ACC112 (cell line): Measurements from ENCODE around the gene LSAMP.

Experiments
- H2AFZ ChIP-seq: fragments of 200-600 bp; sonication (generic); one replicate; pipeline ENCODE4 v1.6.0; 2017; ENCODE audit warnings: antibody characterized with exemption, low read length; ENCODE audit not compliant: unreplicated experiment
- H3K27ac ChIP-seq: fragments of 200-600 bp; sonication (generic); 2 replicates; pipeline ENCODE4 v1.5.1; 2014; ENCODE audit warnings: low read depth, mild to moderate bottlenecking, antibody characterized with exemption, low read length, moderate library complexity
- H3K27me3 ChIP-seq: fragments of 200-600 bp; sonication (generic); 2 replicates; pipeline ENCODE4 v1.6.1; 2014; ENCODE audit warnings: mild to moderate bottlenecking, antibody characterized with exemption, low read length, moderate library complexity, mixed read lengths; ENCODE audit not compliant: insufficient read depth
- H3K36me3 ChIP-seq: fragments of 200-600 bp; sonication (generic); 2 replicates; pipeline ENCODE4 v1.6.1; 2016; ENCODE audit warnings: mild to moderate bottlenecking, antibody characterized with exemption, low read length, moderate library complexity, mixed read lengths; ENCODE audit not compliant: insufficient read depth
- H3K4me1 ChIP-seq: fragments of 200-600 bp; sonication (generic); one replicate; pipeline ENCODE4 v1.6.1; 2016; ENCODE audit warnings: low read length, mixed read lengths; ENCODE audit not compliant: insufficient read depth, unreplicated experiment, control insufficient read depth
- H3K4me3 ChIP-seq: fragments of 200-600 bp; sonication (generic); 2 replicates; pipeline ENCODE4 v1.5.1; 2014; ENCODE audit warnings: mild to moderate bottlenecking, low read depth, low read length
- H3K79me2 ChIP-seq: fragments of 200-600 bp; sonication (generic); one replicate; pipeline ENCODE4 v1.6.0; 2016; ENCODE audit warnings: low read length; ENCODE audit not compliant: control insufficient read depth, unreplicated experiment, insufficient read depth

Gene LSAMP

GRCh38 chr3:116394365-116394764 lies 50.9 kb downstream of the LSAMP start:
- H2AFZ ChIP-seq: no peak overlapping the region
- no peak overlapping the region for H3K27ac ChIP-seq
- no peak overlapping the region for H3K4me3 ChIP-seq
- H3K4me1 ChIP-seq: no peaks in the 10 kb centered on the region
- H3K27me3 ChIP-seq: no peaks in the 10 kb centered on the region
- H3K79me2 ChIP-seq: no peaks in the 10 kb centered on the region
- H3K36me3 ChIP-seq: no peaks in the 10 kb centered on the region

DNA sequence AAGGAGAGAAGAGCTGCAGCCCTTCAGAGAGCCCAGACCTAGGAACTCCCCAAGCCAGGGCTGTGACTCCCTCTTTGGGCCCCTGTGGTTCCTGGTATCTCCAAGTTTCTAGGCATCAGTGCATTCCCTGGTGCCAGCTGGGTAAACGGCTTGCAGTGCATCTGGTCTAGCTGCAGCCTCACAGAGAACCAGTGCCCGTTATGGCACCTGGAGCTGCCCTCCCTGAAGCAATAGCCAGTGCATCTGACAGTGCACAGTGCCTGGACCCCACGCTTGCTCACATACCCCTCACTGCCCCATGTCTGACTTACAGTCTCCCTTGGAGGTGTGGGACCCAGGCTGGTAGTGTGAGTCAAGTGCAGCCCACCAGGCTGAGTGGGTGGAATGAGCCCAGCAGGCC lies 52.1 kb downstream of the LSAMP start:
- Histone ChIP-seq H3K27ac (no peak overlapping the region), H2AFZ (no peak overlapping the region), H3K27me3 (no peaks in the 10 kb centered on the region), H3K4me1 (no peaks in the 10 kb centered on the region), H3K36me3 (no peaks in the 10 kb centered on the region), H3K79me2 (no peaks in the 10 kb centered on the region), H3K4me3 (no peak overlapping the region)

DNA sequence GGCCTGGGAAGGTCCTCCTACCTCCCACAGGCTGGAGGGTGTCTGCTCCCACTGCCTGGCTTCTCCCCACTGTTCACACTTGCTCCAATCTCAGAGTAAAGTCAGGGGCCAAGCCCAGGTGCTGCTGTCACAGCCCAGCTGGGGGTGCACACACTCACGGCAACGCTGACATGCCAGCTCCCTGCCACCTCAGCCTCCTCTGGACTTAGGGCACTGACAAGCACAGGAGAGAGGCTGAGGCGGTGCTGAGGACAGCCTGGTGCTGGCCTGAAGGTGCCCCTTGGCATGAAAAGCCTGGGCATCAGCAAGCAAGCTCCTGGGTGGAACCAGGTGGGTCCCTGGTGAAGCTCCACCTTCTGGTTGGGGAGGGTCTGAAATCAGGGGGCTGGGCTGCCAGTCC lies 53.0 kb downstream of the LSAMP start:
- Histone ChIP-seq H2AFZ (no peak overlapping the region), H3K79me2 (no peaks in the 10 kb centered on the region), H3K4me3 (no peak overlapping the region), H3K27ac (no peak overlapping the region), H3K4me1 (no peaks in the 10 kb centered on the region), H3K27me3 (no peaks in the 10 kb centered on the region), H3K36me3 (no peaks in the 10 kb centered on the region)

DNA sequence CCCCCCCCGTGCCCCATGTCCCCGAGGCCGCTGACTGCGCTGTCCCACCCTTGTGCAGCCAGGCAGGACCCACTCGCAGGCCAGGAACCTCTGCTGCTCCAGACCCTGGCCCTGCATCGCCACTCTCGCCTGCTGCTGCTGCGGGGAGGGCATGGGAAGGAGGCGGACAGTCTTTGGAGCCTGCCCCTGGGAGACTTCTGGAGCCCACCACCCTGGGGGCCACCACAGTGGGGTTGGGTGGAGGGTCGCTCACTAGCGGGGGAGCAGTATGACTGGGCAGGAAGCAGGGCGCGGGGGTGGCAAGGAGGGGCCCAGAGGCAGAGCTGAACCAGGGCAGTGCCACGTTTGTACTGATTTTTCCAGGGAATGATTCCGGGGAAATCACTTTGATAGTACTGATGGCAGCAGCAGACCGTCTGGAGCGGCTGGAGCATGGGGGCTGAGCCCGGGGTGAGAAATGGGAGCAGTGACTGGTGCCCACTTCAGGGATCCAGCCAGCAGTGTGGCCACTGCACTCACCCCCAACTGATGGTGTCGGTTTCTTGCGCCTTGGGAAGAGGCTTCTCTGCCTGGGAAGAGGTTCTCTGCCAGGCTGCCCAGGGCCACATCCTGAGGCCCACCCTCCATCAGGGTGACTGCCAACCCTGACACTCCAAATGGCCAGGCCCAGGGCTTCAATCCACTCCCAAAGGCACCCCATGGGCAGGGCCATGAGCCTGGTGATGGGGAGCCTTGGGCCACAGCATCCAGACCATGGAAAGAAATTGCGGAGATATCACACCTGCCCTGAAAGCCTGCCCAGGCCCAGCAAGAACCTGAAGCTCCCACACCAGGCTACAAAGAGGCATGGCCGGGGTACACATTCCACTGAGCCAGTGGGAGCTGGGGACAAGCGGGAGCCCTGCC lies 53.7 kb downstream of the LSAMP start:
- Histone ChIP-seq H2AFZ (no peak overlapping the region), H3K79me2 (no peaks in the 10 kb centered on the region), H3K4me3 (no peak overlapping the region), H3K27ac (no peak overlapping the region), H3K27me3 (no peaks in the 10 kb centered on the region), H3K36me3 (no peaks in the 10 kb centered on the region), H3K4me1 (no peaks in the 10 kb centered on the region)

DNA sequence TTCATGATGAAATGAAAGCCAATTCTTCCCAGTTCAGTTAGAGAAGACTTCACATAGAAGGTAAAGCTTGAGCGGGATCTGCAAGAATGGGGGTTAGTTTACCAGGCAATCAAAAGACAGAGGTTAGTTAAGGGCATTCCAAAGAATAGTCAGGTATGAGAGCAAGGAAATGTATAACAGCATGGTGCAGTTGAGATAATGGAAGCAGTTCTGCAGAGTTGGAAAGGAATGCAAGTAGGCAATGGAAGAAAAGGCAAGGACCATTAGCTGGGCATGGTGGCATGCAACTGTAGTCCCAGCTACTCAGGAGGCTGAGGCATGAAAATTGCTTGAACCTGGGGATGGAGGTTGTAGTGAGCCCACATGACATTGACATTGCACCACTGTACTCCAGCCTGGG lies 55.0 kb downstream of the LSAMP start:
- no peaks in the 10 kb centered on the region for H3K27me3 ChIP-seq
- no peak overlapping the region for H3K27ac ChIP-seq
- H3K79me2 ChIP-seq: no peaks in the 10 kb centered on the region
- H3K36me3 ChIP-seq: no peaks in the 10 kb centered on the region
- H3K4me1 ChIP-seq: no peaks in the 10 kb centered on the region
- no peak overlapping the region for H3K4me3 ChIP-seq
- no peak overlapping the region for H2AFZ ChIP-seq

GRCh38 chr3:116388867-116389385 lies 56.4 kb downstream of the LSAMP start:
- Histone ChIP-seq H3K27me3 (no peaks in the 10 kb centered on the region), H3K36me3 (no peaks in the 10 kb centered on the region), H3K4me1 (no peaks in the 10 kb centered on the region), H3K4me3 (no peak overlapping the region), H2AFZ (no peak overlapping the region), H3K27ac (no peak overlapping the region), H3K79me2 (no peaks in the 10 kb centered on the region)

DNA sequence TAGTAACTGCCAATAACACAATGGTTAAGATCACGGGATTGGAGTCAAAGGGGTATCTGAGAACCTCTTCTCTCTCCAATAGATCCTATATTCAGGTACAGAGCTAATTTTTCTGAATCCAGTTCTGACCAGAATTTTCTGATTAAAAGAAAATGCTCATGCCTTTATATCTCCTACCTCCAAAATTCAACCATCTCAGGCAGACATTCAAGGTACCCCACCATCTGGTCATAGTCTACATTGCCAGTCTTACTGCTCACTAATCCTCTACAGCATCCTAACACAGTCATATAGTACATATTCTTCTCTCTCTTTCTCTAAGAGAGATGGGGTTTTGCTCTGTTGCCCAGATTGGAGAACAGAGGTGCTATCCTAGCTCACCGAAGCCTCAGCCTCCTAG lies 59.1 kb downstream of the LSAMP start:
- no peak overlapping the region for H2AFZ ChIP-seq
- no peaks in the 10 kb centered on the region for H3K4me1 ChIP-seq
- H3K36me3 ChIP-seq: no peaks in the 10 kb centered on the region
- no peaks in the 10 kb centered on the region for H3K27me3 ChIP-seq
- H3K4me3 ChIP-seq: no peak overlapping the region
- no peaks in the 10 kb centered on the region for H3K79me2 ChIP-seq
- no peak overlapping the region for H3K27ac ChIP-seq

GRCh38 chr3:116384717-116385116 lies 60.6 kb downstream of the LSAMP start:
- Histone ChIP-seq H3K79me2 (no peaks in the 10 kb centered on the region), H3K27ac (no peak overlapping the region), H3K27me3 (no peaks in the 10 kb centered on the region), H3K4me3 (no peak overlapping the region), H3K36me3 (no peaks in the 10 kb centered on the region), H3K4me1 (no peaks in the 10 kb centered on the region), H2AFZ (no peak overlapping the region)

GRCh38 chr3:116378077-116378476 lies 67.2 kb downstream of the LSAMP start:
- no peak overlapping the region for H3K4me3 ChIP-seq
- H3K79me2 ChIP-seq: no peaks in the 10 kb centered on the region
- no peaks in the 10 kb centered on the region for H3K27me3 ChIP-seq
- H3K4me1 ChIP-seq: no peaks in the 10 kb centered on the region
- no peaks in the 10 kb centered on the region for H3K36me3 ChIP-seq
- H2AFZ ChIP-seq: no peak overlapping the region
- H3K27ac ChIP-seq: no peak overlapping the region

- Histone ChIP-seq H3K79me2 (no peaks in the 10 kb centered on the region), H2AFZ (no peak overlapping the region), H3K27me3 (no peaks in the 10 kb centered on the region), H3K36me3 (no peaks in the 10 kb centered on the region), H3K4me3 (no peak overlapping the region), H3K27ac (no peak overlapping the region), H3K4me1 (no peaks in the 10 kb centered on the region)
Measured at GRCh38 chr3:116374901-116375300, 70.4 kb downstream of the LSAMP start.

DNA sequence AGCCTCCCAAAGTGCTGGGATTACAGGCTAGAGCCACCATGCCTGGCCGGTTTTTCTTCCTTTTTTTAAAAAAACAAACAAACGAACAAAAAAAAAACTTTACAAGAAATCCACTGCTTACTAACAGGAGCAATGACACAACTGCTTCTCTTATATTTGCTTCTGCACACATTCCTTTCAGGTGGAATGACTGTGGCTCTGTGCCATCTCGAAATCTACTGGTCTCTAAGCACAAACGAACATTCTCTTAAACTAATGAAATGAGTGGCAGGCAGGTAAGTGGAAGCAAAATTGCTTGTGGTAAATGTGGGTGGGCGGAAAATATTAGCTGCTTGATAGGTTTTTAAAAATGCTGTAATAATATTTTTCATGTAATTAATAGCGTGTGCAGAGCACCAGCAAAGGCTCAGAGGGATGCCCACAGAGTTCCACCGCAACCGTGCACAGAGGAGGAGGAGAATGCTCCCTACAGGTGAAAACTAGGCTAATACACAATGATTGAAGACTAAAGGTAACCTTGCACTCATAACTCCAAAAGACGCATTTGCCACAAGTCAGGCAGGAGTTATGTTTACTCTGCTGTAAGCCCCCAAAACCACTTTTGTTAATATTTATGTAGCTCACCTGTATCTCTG lies 77.4 kb downstream of the LSAMP start:
- H3K4me3 ChIP-seq: no peak overlapping the region

More for the DNA sequence above, 77.4 kb downstream of the LSAMP start:
- Histone ChIP-seq H2AFZ (no peak overlapping the region), H3K27me3 (no peaks in the 10 kb centered on the region), H3K36me3 (no peaks in the 10 kb centered on the region), H3K79me2 (no peaks in the 10 kb centered on the region), H3K4me1 (no peaks in the 10 kb centered on the region), H3K27ac (no peak overlapping the region)
